ENCODE measurements around the gene GTF2B. TPM values are rescaled to one million over a fixed set of nuclear protein-coding genes. Genes with fewer than 3 reads are reported as not detected.
A peak's percentile ranks its signal among the peaks of the same experiment; 100 is the strongest.
"Not testable (repeated sequence)": the region's sequence is repeated elsewhere in the genome, so short reads cannot be mapped to it uniquely, and the experiment has no call there.

Gene GTF2B
- total RNA-seq, 1 experiment from 2014 or later, result 27.0 TPM

GRCh38 chr1:88883156-88883555 lies 8.2 kb downstream of the GTF2B start:
- TF ChIP-seq, protein P1, sequence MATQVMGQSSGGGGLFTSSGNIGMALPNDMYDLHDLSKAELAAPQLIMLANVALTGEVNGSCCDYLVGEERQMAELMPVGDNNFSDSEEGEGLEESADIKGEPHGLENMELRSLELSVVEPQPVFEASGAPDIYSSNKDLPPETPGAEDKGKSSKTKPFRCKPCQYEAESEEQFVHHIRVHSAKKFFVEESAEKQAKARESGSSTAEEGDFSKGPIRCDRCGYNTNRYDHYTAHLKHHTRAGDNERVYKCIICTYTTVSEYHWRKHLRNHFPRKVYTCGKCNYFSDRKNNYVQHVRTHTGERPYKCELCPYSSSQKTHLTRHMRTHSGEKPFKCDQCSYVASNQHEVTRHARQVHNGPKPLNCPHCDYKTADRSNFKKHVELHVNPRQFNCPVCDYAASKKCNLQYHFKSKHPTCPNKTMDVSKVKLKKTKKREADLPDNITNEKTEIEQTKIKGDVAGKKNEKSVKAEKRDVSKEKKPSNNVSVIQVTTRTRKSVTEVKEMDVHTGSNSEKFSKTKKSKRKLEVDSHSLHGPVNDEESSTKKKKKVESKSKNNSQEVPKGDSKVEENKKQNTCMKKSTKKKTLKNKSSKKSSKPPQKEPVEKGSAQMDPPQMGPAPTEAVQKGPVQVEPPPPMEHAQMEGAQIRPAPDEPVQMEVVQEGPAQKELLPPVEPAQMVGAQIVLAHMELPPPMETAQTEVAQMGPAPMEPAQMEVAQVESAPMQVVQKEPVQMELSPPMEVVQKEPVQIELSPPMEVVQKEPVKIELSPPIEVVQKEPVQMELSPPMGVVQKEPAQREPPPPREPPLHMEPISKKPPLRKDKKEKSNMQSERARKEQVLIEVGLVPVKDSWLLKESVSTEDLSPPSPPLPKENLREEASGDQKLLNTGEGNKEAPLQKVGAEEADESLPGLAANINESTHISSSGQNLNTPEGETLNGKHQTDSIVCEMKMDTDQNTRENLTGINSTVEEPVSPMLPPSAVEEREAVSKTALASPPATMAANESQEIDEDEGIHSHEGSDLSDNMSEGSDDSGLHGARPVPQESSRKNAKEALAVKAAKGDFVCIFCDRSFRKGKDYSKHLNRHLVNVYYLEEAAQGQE (IDR thresholded peaks at IDR 0.05; ENCODE audit: insufficient read depth in 1 of 2, low read depth in 2 of 2, low read length in 1 of 2), result no peak
- TF ChIP-seq POLR2AphosphoS5 (IDR thresholded peaks at IDR 0.05; ENCODE audit: low read depth, low read length), result no peak
- DNase-seq (ENCODE audit: low read depth, low spot score) (no peak), ATAC-seq (no peak)
- Histone ChIP-seq H3K9me3 (ENCODE audit: control insufficient read depth, insufficient read depth, low read depth, low read length) (no peaks in the 10 kb centered on the region), H3K4me3 (ENCODE audit: low read depth in 2 of 2, low read length in 2 of 2) (no peak overlapping the region), H3K27ac (ENCODE audit: low read length) (no peak overlapping the region), H3K4me1 (ENCODE audit: control insufficient read depth, insufficient read depth, low read length) (no peaks in the 10 kb centered on the region), H3K27me3 (ENCODE audit: control insufficient read depth, insufficient read depth, low read length) (no peaks in the 10 kb centered on the region), H3K36me3 (ENCODE audit: control insufficient read depth, insufficient read depth, low read length) (peaks cover 35% of the 10 kb centered on the region)
- intact Hi-C loops (cut with micrococcal nuclease; ENCODE audit: unreplicated experiment) (no loop called here), in situ Hi-C loops (cut with HindIII; ENCODE audit: low pct_unique_long_range_greater_than_20kb, low sequenced_read_pairs) (no loop called here)
- ChIA-PET POLR2A (no interaction called here), CTCF (no interaction called here)
- no TSS peak for BruUV-seq (replicated peaks)

GRCh38 chr1:88880717-88881116 lies 10.7 kb downstream of the GTF2B start:
- intact Hi-C loops (cut with micrococcal nuclease; ENCODE audit: unreplicated experiment); H3K27me3 ChIP-seq (ENCODE audit: control insufficient read depth, insufficient read depth, low read length); H3K9me3 ChIP-seq (ENCODE audit: control insufficient read depth, insufficient read depth, low read depth, low read length); BruUV-seq (replicated peaks); in situ Hi-C loops (cut with HindIII; ENCODE audit: low pct_unique_long_range_greater_than_20kb, low sequenced_read_pairs); H3K4me1 ChIP-seq (ENCODE audit: control insufficient read depth, insufficient read depth, low read length); H3K4me3 ChIP-seq (ENCODE audit: low read depth in 2 of 2, low read length in 2 of 2); POLR2A ChIA-PET; H3K27ac ChIP-seq (ENCODE audit: low read length); DNase-seq (ENCODE audit: low read depth, low spot score); ATAC-seq: not testable (repeated sequence)
- CTCF ChIA-PET, result interaction anchor here (0.7 kb wide), 1 partner anchor 203 kb away, joined by 4 read pairs; no protein-coding TSS in a partner anchor
- peaks cover 23% of the 10 kb centered on the region for H3K36me3 ChIP-seq (ENCODE audit: control insufficient read depth, insufficient read depth, low read length)

DNA sequence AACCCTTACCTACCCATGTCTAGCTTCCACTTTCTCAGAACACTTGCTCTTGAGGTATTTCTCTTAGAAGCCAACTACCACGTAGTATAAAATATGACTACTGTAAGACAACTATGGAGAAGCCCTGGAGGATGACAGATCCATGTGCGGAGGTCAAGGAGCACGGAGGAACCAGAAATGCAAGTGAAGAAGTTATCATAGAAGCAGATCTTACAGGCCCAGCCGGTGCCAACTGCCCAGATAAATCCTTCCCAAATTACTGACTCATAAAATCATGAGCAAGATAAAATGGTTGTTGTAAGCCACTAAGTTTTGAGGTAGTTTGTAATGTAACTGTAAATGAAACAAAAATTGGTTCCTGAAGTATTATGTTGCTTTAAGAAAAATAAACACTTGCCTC lies 12.6 kb downstream of the GTF2B start:
- H3K4me3 ChIP-seq (ENCODE audit: low read depth in 2 of 2, low read length in 2 of 2), result no peak overlapping the region
- in situ Hi-C loops (cut with HindIII; ENCODE audit: low pct_unique_long_range_greater_than_20kb, low sequenced_read_pairs) (no loop called here), intact Hi-C loops (cut with micrococcal nuclease; ENCODE audit: unreplicated experiment) (loop anchor here (5.0 to 10.0 kb wide), 3 partner anchors 74 to 271 kb away; no protein-coding TSS in a partner anchor)
- H3K27me3 ChIP-seq (ENCODE audit: control insufficient read depth, insufficient read depth, low read length), result no peaks in the 10 kb centered on the region
- ChIA-PET POLR2A (no interaction called here), CTCF (interaction anchor here (0.6 kb wide), 1 partner anchor 41 kb away, joined by 10 read pairs; no protein-coding TSS in a partner anchor)
- ATAC-seq (no peak; the same call in 1 of the 2 replicates), DNase-seq (ENCODE audit: low read depth, low spot score) (no peak)
- H3K9me3 ChIP-seq (ENCODE audit: control insufficient read depth, insufficient read depth, low read depth, low read length), result no peaks in the 10 kb centered on the region
- no peak for TF ChIP-seq SIN3A (IDR thresholded peaks at IDR 0.05; ENCODE audit: borderline replicate concordance, insufficient read depth, low read depth, low read length)
- H3K4me1 ChIP-seq (ENCODE audit: control insufficient read depth, insufficient read depth, low read length), result no peaks in the 10 kb centered on the region
- no TSS peak for BruUV-seq (replicated peaks)
- peaks cover 15% of the 10 kb centered on the region for H3K36me3 ChIP-seq (ENCODE audit: control insufficient read depth, insufficient read depth, low read length)
- no peak overlapping the region for H3K27ac ChIP-seq (ENCODE audit: low read length)

GRCh38 chr1:88877911-88878310 lies 13.5 kb downstream of the GTF2B start:
- Histone ChIP-seq H3K36me3 (ENCODE audit: control insufficient read depth, insufficient read depth, low read length) (peaks cover 11% of the 10 kb centered on the region), H3K9me3 (ENCODE audit: control insufficient read depth, insufficient read depth, low read depth, low read length) (no peaks in the 10 kb centered on the region), H3K27me3 (ENCODE audit: control insufficient read depth, insufficient read depth, low read length) (no peaks in the 10 kb centered on the region), H3K4me3 (ENCODE audit: low read depth in 2 of 2, low read length in 2 of 2) (no peak overlapping the region), H3K27ac (ENCODE audit: low read length) (no peak overlapping the region), H3K4me1 (ENCODE audit: control insufficient read depth, insufficient read depth, low read length) (no peaks in the 10 kb centered on the region)
- intact Hi-C loops (cut with micrococcal nuclease; ENCODE audit: unreplicated experiment) (loop anchor here (5.0 to 10.0 kb wide), 3 partner anchors 73 to 271 kb away; no protein-coding TSS in a partner anchor), in situ Hi-C loops (cut with HindIII; ENCODE audit: low pct_unique_long_range_greater_than_20kb, low sequenced_read_pairs) (no loop called here)
- no peak; the same call in 1 of the 2 replicates for TF ChIP-seq CTCF (IDR thresholded peaks at IDR 0.05)
- TF ChIP-seq, protein P1 (IDR thresholded peaks at IDR 0.05; ENCODE audit: insufficient read depth in 1 of 2, low read depth in 2 of 2, low read length in 1 of 2), result no peak
- POLR2A ChIA-PET, result no interaction called here
- ATAC-seq (peak; percentile 63; the same call in 1 of the 2 replicates), DNase-seq (ENCODE audit: low read depth, low spot score) (no peak)
- no TSS peak for BruUV-seq (replicated peaks)
- CTCF ChIA-PET, result no interaction called here

Measured in Panc1 (cell line).